ENCODE measurements around the gene USF3.

DNA sequence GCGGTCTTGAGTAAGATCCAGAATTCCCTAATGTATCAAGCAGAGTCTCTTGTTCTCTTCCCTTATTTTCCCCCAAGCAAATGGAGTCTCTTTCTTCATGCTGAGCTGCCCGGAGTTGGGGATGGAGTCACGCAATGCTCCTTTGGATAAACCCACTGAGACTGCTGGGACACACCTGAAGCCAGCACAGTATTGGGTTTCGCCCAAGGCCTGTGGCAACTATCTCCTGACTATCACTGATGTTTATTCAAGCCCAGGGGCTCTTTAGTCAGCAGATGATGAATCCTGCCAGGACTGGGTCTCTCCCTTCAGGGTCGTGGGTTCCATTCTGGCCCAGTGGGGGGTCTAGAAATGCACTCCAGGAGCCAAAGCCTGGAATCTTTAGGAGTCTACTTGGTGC is 11.3 kb downstream of the USF3 start:
- no peak for TF ChIP-seq CTCF (IDR thresholded peaks at IDR 0.05; ENCODE audit: control extremely low read depth in 1 of 3, insufficient read depth in 1 of 3, low read depth in 1 of 3, low read length in 3 of 3)
- no peak for TF ChIP-seq PHF8 (conservative IDR thresholded peaks at IDR 0.05; ENCODE audit: low read depth, low read length)
- TF ChIP-seq TCF12 (IDR thresholded peaks at IDR 0.05; ENCODE audit: low read depth, low read length) = no peak
- TF ChIP-seq TAF7 (optimal IDR thresholded peaks at IDR 0.05; ENCODE audit: borderline replicate concordance, low read depth, low read length) = no peak
- no peak for TF ChIP-seq CEBPB (IDR thresholded peaks at IDR 0.05; ENCODE audit: low read depth, low read length)
- TF ChIP-seq RAD21 (IDR thresholded peaks at IDR 0.05 in 1 of 2, conservative IDR thresholded peaks at IDR 0.05 in 1 of 2; ENCODE audit: low read depth in 2 of 2, low read length in 2 of 2) = no peak
- no peak for TF ChIP-seq MAFK (IDR thresholded peaks at IDR 0.05; ENCODE audit: low read depth, low read length)
- TF ChIP-seq JUN (IDR thresholded peaks at IDR 0.05; ENCODE audit: low read depth, low read length) = no peak

Data from H1 (cell line).